ENCODE measurements around the gene PODNL1.

The PODNL1 gene

DNA sequence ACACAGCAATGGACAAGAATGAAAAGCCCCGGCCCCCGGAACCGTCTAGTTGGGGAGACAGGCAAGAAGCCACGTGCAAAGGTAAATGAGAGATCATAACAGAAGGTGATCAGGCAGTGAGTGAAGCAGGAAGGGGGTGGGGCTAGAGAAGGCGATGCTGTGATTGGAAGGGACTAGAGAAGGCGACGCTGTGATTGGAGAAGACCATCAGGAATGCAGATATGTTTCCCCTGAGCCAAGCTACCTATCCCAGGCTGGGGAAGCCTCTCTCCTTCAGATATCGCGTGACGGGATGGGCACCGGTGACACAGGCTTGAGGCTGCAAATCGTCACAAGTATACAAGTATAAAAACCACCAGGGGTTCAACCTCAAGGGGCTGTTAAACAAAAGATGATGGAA is 35.9 kb upstream of the PODNL1 start:
- TF ChIP-seq FOXP2 (optimal IDR thresholded peaks at IDR 0.05; ENCODE audit: borderline replicate concordance, extremely low read depth, extremely low read length, insufficient read depth) (no peak), POLR2AphosphoS5 (IDR thresholded peaks at IDR 0.05; ENCODE audit: low read depth, low read length) (no peak), SIN3A (IDR thresholded peaks at IDR 0.05; ENCODE audit: borderline replicate concordance, insufficient read depth, low read length) (no peak), TAF1 (IDR thresholded peaks at IDR 0.05; ENCODE audit: borderline replicate concordance, insufficient read depth, low read length) (no peak)
- TF ChIP-seq, protein P1, sequence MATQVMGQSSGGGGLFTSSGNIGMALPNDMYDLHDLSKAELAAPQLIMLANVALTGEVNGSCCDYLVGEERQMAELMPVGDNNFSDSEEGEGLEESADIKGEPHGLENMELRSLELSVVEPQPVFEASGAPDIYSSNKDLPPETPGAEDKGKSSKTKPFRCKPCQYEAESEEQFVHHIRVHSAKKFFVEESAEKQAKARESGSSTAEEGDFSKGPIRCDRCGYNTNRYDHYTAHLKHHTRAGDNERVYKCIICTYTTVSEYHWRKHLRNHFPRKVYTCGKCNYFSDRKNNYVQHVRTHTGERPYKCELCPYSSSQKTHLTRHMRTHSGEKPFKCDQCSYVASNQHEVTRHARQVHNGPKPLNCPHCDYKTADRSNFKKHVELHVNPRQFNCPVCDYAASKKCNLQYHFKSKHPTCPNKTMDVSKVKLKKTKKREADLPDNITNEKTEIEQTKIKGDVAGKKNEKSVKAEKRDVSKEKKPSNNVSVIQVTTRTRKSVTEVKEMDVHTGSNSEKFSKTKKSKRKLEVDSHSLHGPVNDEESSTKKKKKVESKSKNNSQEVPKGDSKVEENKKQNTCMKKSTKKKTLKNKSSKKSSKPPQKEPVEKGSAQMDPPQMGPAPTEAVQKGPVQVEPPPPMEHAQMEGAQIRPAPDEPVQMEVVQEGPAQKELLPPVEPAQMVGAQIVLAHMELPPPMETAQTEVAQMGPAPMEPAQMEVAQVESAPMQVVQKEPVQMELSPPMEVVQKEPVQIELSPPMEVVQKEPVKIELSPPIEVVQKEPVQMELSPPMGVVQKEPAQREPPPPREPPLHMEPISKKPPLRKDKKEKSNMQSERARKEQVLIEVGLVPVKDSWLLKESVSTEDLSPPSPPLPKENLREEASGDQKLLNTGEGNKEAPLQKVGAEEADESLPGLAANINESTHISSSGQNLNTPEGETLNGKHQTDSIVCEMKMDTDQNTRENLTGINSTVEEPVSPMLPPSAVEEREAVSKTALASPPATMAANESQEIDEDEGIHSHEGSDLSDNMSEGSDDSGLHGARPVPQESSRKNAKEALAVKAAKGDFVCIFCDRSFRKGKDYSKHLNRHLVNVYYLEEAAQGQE (IDR thresholded peaks at IDR 0.05; ENCODE audit: insufficient read depth in 1 of 2, low read depth in 2 of 2, low read length in 2 of 2): no peak

DNA sequence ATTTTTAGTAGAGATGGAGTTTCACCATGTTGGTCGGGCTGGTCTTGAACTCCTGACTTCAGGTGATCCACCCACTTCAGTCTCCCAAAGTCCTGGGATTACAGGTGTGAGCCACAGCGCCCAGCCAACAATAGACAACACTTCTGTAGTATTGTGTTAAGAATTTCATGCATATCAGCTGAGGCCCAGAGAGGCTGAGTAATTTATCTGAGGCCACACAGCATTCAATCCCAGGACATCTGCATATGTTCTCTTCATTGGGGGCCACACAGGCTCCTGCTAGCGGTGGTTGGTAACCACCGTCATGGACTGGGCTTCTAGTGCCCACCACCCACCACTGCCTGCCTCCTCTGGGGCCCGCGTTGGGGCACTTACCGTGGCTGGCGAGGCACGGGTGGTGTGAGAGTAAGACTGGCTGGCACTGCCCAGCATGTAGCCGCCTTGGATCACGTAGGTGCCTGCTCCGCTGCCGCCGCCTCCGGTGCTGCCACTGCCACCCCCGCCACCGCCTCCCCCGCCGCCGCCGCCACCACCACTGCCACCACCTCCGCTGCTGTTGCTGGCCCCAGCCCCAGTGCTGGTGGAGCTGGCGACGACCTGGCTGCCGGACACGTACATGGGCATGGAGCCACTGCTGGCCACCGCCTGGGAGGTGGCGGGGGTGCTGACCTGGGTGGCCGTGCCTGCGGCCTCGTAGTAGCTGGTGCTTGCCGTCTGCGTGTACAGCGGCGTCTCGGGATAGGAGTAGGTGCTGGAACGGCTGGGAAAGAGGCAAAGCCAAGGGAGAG is 34.3 kb upstream of the PODNL1 start:
- TF ChIP-seq SIN3A (IDR thresholded peaks at IDR 0.05; ENCODE audit: borderline replicate concordance, insufficient read depth, low read length): no peak
- TF ChIP-seq, protein P1 (IDR thresholded peaks at IDR 0.05; ENCODE audit: insufficient read depth in 1 of 2, low read depth in 2 of 2, low read length in 2 of 2): no peak
- no peak for TF ChIP-seq POLR2AphosphoS5 (IDR thresholded peaks at IDR 0.05; ENCODE audit: low read depth, low read length)
- TF ChIP-seq FOXP2 (optimal IDR thresholded peaks at IDR 0.05; ENCODE audit: borderline replicate concordance, extremely low read depth, extremely low read length, insufficient read depth): no peak
- TF ChIP-seq TAF1 (IDR thresholded peaks at IDR 0.05; ENCODE audit: borderline replicate concordance, insufficient read depth, low read length): no peak

- TF ChIP-seq SIN3A (IDR thresholded peaks at IDR 0.05; ENCODE audit: borderline replicate concordance, insufficient read depth, low read length) (no peak), TAF1 (IDR thresholded peaks at IDR 0.05; ENCODE audit: borderline replicate concordance, insufficient read depth, low read length) (no peak), POLR2AphosphoS5 (IDR thresholded peaks at IDR 0.05; ENCODE audit: low read depth, low read length) (no peak), FOXP2 (optimal IDR thresholded peaks at IDR 0.05; ENCODE audit: borderline replicate concordance, extremely low read depth, extremely low read length, insufficient read depth) (no peak)
- TF ChIP-seq, protein P1 (IDR thresholded peaks at IDR 0.05; ENCODE audit: insufficient read depth in 1 of 2, low read depth in 2 of 2, low read length in 2 of 2): no peak
Measured at GRCh38 chr19:13969897-13970296, 31.7 kb upstream of the PODNL1 start.

DNA sequence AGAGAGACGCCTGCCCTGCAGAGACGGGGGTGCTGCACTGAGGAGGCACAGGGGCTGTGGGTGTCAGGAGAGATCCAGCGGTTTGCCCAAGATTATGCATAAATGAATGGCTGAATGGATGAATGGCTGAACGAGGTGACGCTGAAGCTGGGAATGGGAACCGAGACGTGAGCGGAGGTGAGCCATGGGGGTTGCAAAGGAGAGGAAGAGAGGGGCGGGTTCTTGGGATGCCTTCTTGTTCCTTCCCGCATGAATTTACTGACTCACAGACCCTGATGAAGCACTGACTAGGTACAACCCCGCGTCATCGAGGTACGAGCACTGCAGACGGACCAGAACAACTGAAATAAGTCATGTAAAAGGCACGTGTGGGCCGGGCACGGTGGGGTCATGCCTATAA is 30.8 kb upstream of the PODNL1 start:
- no peak for TF ChIP-seq POLR2AphosphoS5 (IDR thresholded peaks at IDR 0.05; ENCODE audit: low read depth, low read length)
- no peak for TF ChIP-seq TAF1 (IDR thresholded peaks at IDR 0.05; ENCODE audit: borderline replicate concordance, insufficient read depth, low read length)
- TF ChIP-seq FOXP2 (optimal IDR thresholded peaks at IDR 0.05; ENCODE audit: borderline replicate concordance, extremely low read depth, extremely low read length, insufficient read depth): no peak
- TF ChIP-seq, protein P1 (IDR thresholded peaks at IDR 0.05; ENCODE audit: insufficient read depth in 1 of 2, low read depth in 2 of 2, low read length in 2 of 2): no peak
- TF ChIP-seq SIN3A (IDR thresholded peaks at IDR 0.05; ENCODE audit: borderline replicate concordance, insufficient read depth, low read length): no peak
